GM23338 (cell line): Measurements from ENCODE around the gene NAT8L. TPM values are rescaled to one million over a fixed set of nuclear protein-coding genes. Genes with fewer than 3 reads are reported as not detected.

Experiments
- ATAC-seq: fragments of 200-7000 bp; cut with Tn5 transposase; 3 replicates; pipeline ENCODE4 v1.9.1; 2020
- DNase-seq: peaks from one replicate; pipeline ENCODE4 v3.0.0-alpha.2; 2015; ENCODE audit warnings: low spot score
- H2AFZ ChIP-seq: fragments of 200-600 bp; sonication (generic); 2 replicates; pipeline ENCODE4 v1.8.0; 2016; ENCODE audit warnings: antibody characterized with exemption, mild to moderate bottlenecking, moderate library complexity
- H3F3A ChIP-seq: fragments of 200-600 bp; sonication (generic); replicated peaks from 2 replicates; pipeline ENCODE4 v1.8.0; 2017; ENCODE audit warnings: antibody characterized with exemption, mixed run types, low read depth
- H3K27ac ChIP-seq: fragments of 200-600 bp; sonication (generic); 2 replicates; pipeline ENCODE4 v1.6.1; 2016; ENCODE audit warnings: low read depth
- H3K27me3 ChIP-seq: fragments of 200-600 bp; sonication (generic); 2 replicates; pipeline ENCODE4 v1.8.0; 2016; ENCODE audit warnings: mild to moderate bottlenecking, mixed run types, moderate library complexity; ENCODE audit not compliant: insufficient read depth
- H3K36me3 ChIP-seq: fragments of 200-600 bp; sonication (generic); 2 replicates; pipeline ENCODE4 v1.8.0; 2016; ENCODE audit warnings: mild to moderate bottlenecking; ENCODE audit not compliant: insufficient read depth
- H3K4me1 ChIP-seq: fragments of 200-600 bp; sonication (generic); 2 replicates; pipeline ENCODE4 v1.8.0; 2016; ENCODE audit warnings: mild to moderate bottlenecking, moderate library complexity; ENCODE audit not compliant: insufficient read depth
- H3K4me2 ChIP-seq: fragments of 200-600 bp; sonication (generic); 2 replicates; pipeline ENCODE4 v1.7.1; 2017; ENCODE audit warnings: mixed run types
- H3K4me3 ChIP-seq: fragments of 200-600 bp; sonication (generic); 2 replicates; pipeline ENCODE4 v1.6.1; 2016; ENCODE audit warnings: mixed run types
- H3K79me2 ChIP-seq: fragments of 200-600 bp; sonication (generic); replicated peaks from 2 replicates; pipeline ENCODE4 v1.8.0; 2017; ENCODE audit warnings: mild to moderate bottlenecking; ENCODE audit not compliant: insufficient read depth
- H3K9me2 ChIP-seq: fragments of 200-600 bp; sonication (generic); 2 replicates; pipeline ENCODE4 v1.8.0; 2017; ENCODE audit not compliant: insufficient read depth
- H4K20me1 ChIP-seq: fragments of 200-600 bp; sonication (generic); replicated peaks from 2 replicates; pipeline ENCODE4 v1.8.0; 2017; ENCODE audit warnings: mild to moderate bottlenecking; ENCODE audit not compliant: insufficient read depth
- H3K27ac Mint-ChIP-seq: 2 replicates; pipeline ENCODE4 v1.8.0; 2020; ENCODE audit warnings: inconsistent platforms, mild to moderate bottlenecking, moderate library complexity, mixed read lengths
- H3K27me3 Mint-ChIP-seq: 3 replicates; pipeline ENCODE4 v1.8.0; 2022; ENCODE audit warnings: low read depth, mild to moderate bottlenecking, moderate library complexity, mixed read lengths, inconsistent platforms; ENCODE audit not compliant: insufficient read depth, poor library complexity
- H3K36me3 Mint-ChIP-seq: 3 replicates; pipeline ENCODE4 v1.8.0; 2021; ENCODE audit warnings: low read depth, mild to moderate bottlenecking, inconsistent platforms, moderate library complexity, mixed read lengths
- H3K4me1 Mint-ChIP-seq: 3 replicates; pipeline ENCODE4 v1.8.0; 2020; ENCODE audit warnings: mild to moderate bottlenecking, inconsistent platforms, mixed read lengths
- H3K4me3 Mint-ChIP-seq: 3 replicates; pipeline ENCODE4 v1.8.0; 2021; ENCODE audit warnings: moderate library complexity, mild to moderate bottlenecking, inconsistent platforms, mixed read lengths
- H3K9me3 Mint-ChIP-seq: 3 replicates; pipeline ENCODE4 v1.8.0; 2020; ENCODE audit warnings: moderate library complexity, mild to moderate bottlenecking, inconsistent platforms, mixed read lengths
- CREB1 ChIP-seq: fragments of 250-450 bp; sonication (Bioruptor Pico); IDR thresholded peaks from 2 replicates; pipeline ENCODE4 v1.5.0; 2020; ENCODE audit warnings: low read depth, mild to moderate bottlenecking, moderate library complexity
- ETS1 ChIP-seq: IDR thresholded peaks from 2 replicates; pipeline ENCODE4 v1.6.1; 2016; ENCODE audit warnings: antibody characterized with exemption
- EZH2 ChIP-seq: fragments of 200-600 bp; sonication (generic); IDR thresholded peaks from one replicate; pipeline ENCODE4 v1.8.0; 2017; ENCODE audit warnings: antibody characterized with exemption, mild to moderate bottlenecking, low read depth; ENCODE audit not compliant: unreplicated experiment
- EZH2phosphoT487 ChIP-seq: fragments of 200-600 bp; sonication (generic); IDR thresholded peaks from one replicate; pipeline ENCODE4 v1.8.1; 2018; ENCODE audit warnings: antibody characterized with exemption; ENCODE audit not compliant: unreplicated experiment
- JUNB ChIP-seq: IDR thresholded peaks from one replicate; pipeline ENCODE4 v1.6.1; 2016; ENCODE audit warnings: antibody characterized with exemption; ENCODE audit not compliant: unreplicated experiment
- POLR2AphosphoS5 ChIP-seq: IDR thresholded peaks from 2 replicates; pipeline ENCODE4 v1.6.1; 2016; ENCODE audit warnings: antibody characterized with exemption, low read depth
- STAT1 ChIP-seq: IDR thresholded peaks from one replicate; pipeline ENCODE4 v1.6.1; 2016; ENCODE audit warnings: antibody characterized with exemption; ENCODE audit not compliant: unreplicated experiment
- ZNF114 ChIP-seq: fragments of 250-450 bp; sonication (Bioruptor Pico); IDR thresholded peaks from 2 replicates; pipeline ENCODE4 v1.5.0; 2020; ENCODE audit warnings: mild to moderate bottlenecking, moderate library complexity
- ZNF462 ChIP-seq: fragments of 250-450 bp; sonication (Bioruptor Pico); IDR thresholded peaks from 2 replicates; pipeline ENCODE4 v1.5.0; 2020; ENCODE audit warnings: mild to moderate bottlenecking, moderate library complexity
- polyA plus RNA-seq: library from polyadenylated mRNA; unstranded; fragments of >200 nt; fragmentation: Nextera tagmentation; extraction: Ambion mirVana; gene quantifications from 2 replicates; pipeline ENCODE4 v1.2.1, GENCODE V29; 2016
- total RNA-seq: library from RNA; depleted of rRNA; stranded (reverse); fragments of >200 nt; shearing (Covaris generic); gene quantifications from 2 replicates; pipeline ENCODE4 v1.2.3, GENCODE V29; 2014
- TF ChIP-seq, protein P1 (sequence below): IDR thresholded peaks from one replicate; pipeline ENCODE4 v1.6.1; 2018; ENCODE audit warnings: antibody characterized with exemption; ENCODE audit not compliant: unreplicated experiment
- TF ChIP-seq, protein P2 (sequence below), 2 experiments: fragments of 200-600 bp in 1 of 2; sonication (generic) in 1 of 2; conservative IDR thresholded peaks; 2 replicates each; pipeline versions ENCODE4 v1.5.1 to v1.6.1; 2016 to 2017; ENCODE audit warnings: antibody characterized with exemption in 2 of 2, low read depth in 2 of 2, mild to moderate bottlenecking in 2 of 2, moderate library complexity in 1 of 2

The NAT8L gene
- total and polyA plus RNA-seq, 2 experiments from 2014 or later: 1.6 to 9.7 TPM

DNA sequence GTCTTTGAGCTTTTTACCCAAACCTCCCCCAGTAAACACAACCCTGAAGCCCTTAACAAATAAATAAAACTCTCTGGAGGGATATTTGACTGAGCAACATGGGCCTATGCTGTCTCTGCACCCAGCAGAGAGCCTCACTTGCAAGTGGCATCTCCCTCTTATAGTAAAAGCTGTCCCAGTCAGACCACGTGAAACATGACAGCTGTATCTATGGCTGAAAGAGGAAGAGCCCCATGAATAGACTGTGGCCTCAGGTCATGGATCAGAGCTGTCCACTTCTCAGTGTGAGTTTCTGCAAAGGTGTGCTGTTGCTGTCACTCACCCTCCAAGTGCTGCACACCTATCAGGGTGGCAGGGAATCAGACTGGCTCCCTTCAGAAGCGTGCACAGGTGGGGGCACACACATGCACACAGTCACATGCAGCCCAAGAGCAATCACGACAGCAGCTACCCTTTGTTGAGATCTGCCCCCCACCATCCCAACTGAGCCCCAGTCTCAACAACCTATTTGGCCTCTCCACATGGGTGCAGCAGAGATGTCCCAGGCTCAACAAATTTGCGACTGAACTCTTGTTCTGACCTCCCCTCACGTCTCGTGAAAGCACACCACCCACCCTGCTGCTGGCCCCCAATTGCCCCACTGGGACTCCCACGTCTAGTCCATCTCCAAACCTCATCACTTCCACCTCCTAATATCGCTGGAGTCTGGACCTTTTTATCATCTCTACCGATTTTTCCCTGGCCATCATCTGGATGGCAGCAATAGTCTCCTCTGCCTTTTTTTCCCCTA is 45.6 kb downstream of the NAT8L start:
- Histone ChIP-seq H3K4me3 (no peak overlapping the region), H3K79me2 (no peaks in the 10 kb centered on the region), H3K27ac (no peak overlapping the region), H3K9me2 (no peaks in the 10 kb centered on the region), H3K36me3 (no peaks in the 10 kb centered on the region), H2AFZ (no peak overlapping the region), H3K4me2 (no peak overlapping the region), H3F3A (no peaks in the 10 kb centered on the region), H4K20me1 (no peaks in the 10 kb centered on the region), H3K4me1 (no peaks in the 10 kb centered on the region), H3K27me3 (no peaks in the 10 kb centered on the region)
- TF ChIP-seq CREB1 (CRISPR knock-in tag) (no peak), ZNF114 (CRISPR knock-in tag) (no peak), STAT1 (no peak), JUNB (no peak), EZH2 (no peak), POLR2AphosphoS5 (no peak), EZH2phosphoT487 (no peak), ZNF462 (CRISPR knock-in tag) (no peak), ETS1 (no peak)
- TF ChIP-seq, protein P1, sequence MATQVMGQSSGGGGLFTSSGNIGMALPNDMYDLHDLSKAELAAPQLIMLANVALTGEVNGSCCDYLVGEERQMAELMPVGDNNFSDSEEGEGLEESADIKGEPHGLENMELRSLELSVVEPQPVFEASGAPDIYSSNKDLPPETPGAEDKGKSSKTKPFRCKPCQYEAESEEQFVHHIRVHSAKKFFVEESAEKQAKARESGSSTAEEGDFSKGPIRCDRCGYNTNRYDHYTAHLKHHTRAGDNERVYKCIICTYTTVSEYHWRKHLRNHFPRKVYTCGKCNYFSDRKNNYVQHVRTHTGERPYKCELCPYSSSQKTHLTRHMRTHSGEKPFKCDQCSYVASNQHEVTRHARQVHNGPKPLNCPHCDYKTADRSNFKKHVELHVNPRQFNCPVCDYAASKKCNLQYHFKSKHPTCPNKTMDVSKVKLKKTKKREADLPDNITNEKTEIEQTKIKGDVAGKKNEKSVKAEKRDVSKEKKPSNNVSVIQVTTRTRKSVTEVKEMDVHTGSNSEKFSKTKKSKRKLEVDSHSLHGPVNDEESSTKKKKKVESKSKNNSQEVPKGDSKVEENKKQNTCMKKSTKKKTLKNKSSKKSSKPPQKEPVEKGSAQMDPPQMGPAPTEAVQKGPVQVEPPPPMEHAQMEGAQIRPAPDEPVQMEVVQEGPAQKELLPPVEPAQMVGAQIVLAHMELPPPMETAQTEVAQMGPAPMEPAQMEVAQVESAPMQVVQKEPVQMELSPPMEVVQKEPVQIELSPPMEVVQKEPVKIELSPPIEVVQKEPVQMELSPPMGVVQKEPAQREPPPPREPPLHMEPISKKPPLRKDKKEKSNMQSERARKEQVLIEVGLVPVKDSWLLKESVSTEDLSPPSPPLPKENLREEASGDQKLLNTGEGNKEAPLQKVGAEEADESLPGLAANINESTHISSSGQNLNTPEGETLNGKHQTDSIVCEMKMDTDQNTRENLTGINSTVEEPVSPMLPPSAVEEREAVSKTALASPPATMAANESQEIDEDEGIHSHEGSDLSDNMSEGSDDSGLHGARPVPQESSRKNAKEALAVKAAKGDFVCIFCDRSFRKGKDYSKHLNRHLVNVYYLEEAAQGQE: no peak
- TF ChIP-seq, protein P2, sequence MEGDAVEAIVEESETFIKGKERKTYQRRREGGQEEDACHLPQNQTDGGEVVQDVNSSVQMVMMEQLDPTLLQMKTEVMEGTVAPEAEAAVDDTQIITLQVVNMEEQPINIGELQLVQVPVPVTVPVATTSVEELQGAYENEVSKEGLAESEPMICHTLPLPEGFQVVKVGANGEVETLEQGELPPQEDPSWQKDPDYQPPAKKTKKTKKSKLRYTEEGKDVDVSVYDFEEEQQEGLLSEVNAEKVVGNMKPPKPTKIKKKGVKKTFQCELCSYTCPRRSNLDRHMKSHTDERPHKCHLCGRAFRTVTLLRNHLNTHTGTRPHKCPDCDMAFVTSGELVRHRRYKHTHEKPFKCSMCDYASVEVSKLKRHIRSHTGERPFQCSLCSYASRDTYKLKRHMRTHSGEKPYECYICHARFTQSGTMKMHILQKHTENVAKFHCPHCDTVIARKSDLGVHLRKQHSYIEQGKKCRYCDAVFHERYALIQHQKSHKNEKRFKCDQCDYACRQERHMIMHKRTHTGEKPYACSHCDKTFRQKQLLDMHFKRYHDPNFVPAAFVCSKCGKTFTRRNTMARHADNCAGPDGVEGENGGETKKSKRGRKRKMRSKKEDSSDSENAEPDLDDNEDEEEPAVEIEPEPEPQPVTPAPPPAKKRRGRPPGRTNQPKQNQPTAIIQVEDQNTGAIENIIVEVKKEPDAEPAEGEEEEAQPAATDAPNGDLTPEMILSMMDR (conservative IDR thresholded peaks at IDR 0.05; ENCODE audit: low read depth in 2 of 2): no peak
- no peaks in the 10 kb centered on the region for H3K36me3 Mint-ChIP-seq
- peaks cover 6% of the 10 kb centered on the region for H3K27me3 Mint-ChIP-seq
- ATAC-seq (no peak), DNase-seq (no peak)
- H3K27ac Mint-ChIP-seq: no peak overlapping the region
- H3K4me1 Mint-ChIP-seq: no peaks in the 10 kb centered on the region
- H3K9me3 Mint-ChIP-seq: peaks cover 3% of the 10 kb centered on the region; the same call in 1 of the 3 replicates
- H3K4me3 Mint-ChIP-seq: no peak overlapping the region
